Common myeloid progenitor, CD34-positive (primary cell): ENCODE measurements around the gene PRM3.

Experiments used
- CTCF ChIA-PET: fragments of 350-600 bp; sonication (Branson Sonifier 250); formaldehyde crosslinking; loops from one replicate; lab custom pipeline; 2021; ENCODE audit warnings: antibody characterized with exemption; lab: Charles Lee
- POLR2A ChIA-PET: fragments of 350-600 bp; sonication (Branson Sonifier 250); formaldehyde crosslinking; loops from one replicate; lab custom pipeline; 2021; ENCODE audit warnings: antibody characterized with exemption; lab: Charles Lee
- DNase-seq, 3 donors: peaks; one replicate each; pipeline versions ENCODE4 v3.0.0 to v3.0.0-alpha.2; 2013
- H3K27ac ChIP-seq, 2 experiments: 1 replicate in 1 of 2; 2 replicates in 1 of 2; pipeline ENCODE4 v1.7.0; 2013; ENCODE audit warnings: inconsistent platforms in 2 of 2, low read length in 2 of 2, mild to moderate bottlenecking in 2 of 2, low read depth in 1 of 2, moderate library complexity in 1 of 2; ENCODE audit not compliant: severe bottlenecking in 2 of 2, insufficient read depth in 1 of 2, poor library complexity in 1 of 2
- H3K27me3 ChIP-seq, 5 experiments: replicated peaks in 2 of 5; 1 replicate in 3 of 5; 2 replicates in 2 of 5; pipeline versions ENCODE4 v1.6.1 to v1.7.0; 2013; ENCODE audit warnings: low read length in 4 of 5, mild to moderate bottlenecking in 2 of 5, moderate library complexity in 2 of 5, inconsistent platforms in 1 of 5; ENCODE audit not compliant: insufficient read depth in 5 of 5, control insufficient read depth in 4 of 5
- H3K36me3 ChIP-seq, 4 experiments: 1 replicate in 2 of 4; 2 replicates in 2 of 4; pipeline versions ENCODE4 v1.6.1 to v1.7.0; 2013; ENCODE audit warnings: low read length in 3 of 4, control low read depth in 1 of 4, mild to moderate bottlenecking in 1 of 4; ENCODE audit not compliant: control insufficient read depth in 4 of 4, insufficient read depth in 4 of 4
- H3K4me1 ChIP-seq, 4 experiments: 1 replicate in 3 of 4; 2 replicates in 1 of 4; pipeline versions ENCODE4 v1.6.1 to v1.7.1; 2013; ENCODE audit warnings: low read length in 3 of 4, mild to moderate bottlenecking in 3 of 4, control low read depth in 1 of 4, inconsistent platforms in 1 of 4, moderate library complexity in 1 of 4; ENCODE audit not compliant: control insufficient read depth in 4 of 4, insufficient read depth in 4 of 4; ENCODE audit errors: control extremely low read depth in 1 of 4
- H3K4me3 ChIP-seq, 7 experiments: 1 replicate in 4 of 7; 2 replicates in 3 of 7; pipeline versions ENCODE4 v1.5.1 to v1.7.0; 2013; ENCODE audit warnings: mild to moderate bottlenecking in 7 of 7, low read length in 6 of 7, moderate library complexity in 6 of 7, inconsistent platforms in 2 of 7, low read depth in 2 of 7, control low read depth in 1 of 7; ENCODE audit not compliant: insufficient read depth in 4 of 7, control insufficient read depth in 1 of 7; ENCODE audit errors: extremely low read depth in 1 of 7
- H3K9me3 ChIP-seq, 5 experiments: 1 replicate in 4 of 5; 2 replicates in 1 of 5; pipeline versions ENCODE4 v1.6.1 to v1.7.1; 2013; ENCODE audit warnings: low read length in 4 of 5, mild to moderate bottlenecking in 2 of 5, inconsistent platforms in 1 of 5, low read depth in 1 of 5, moderate library complexity in 1 of 5; ENCODE audit not compliant: control insufficient read depth in 4 of 5, insufficient read depth in 2 of 5; ENCODE audit errors: control extremely low read depth in 1 of 5
- WGBS: methylation state at CpG from one replicate; pipeline ENCODE4 v1.1.5; 2013; ENCODE audit not compliant: insufficient coverage; 5-methylcytosine and 5-hydroxymethylcytosine counted together

PRM3 gene

GRCh38 chr16:11274964-11275363, 1.5 kb upstream of the PRM3 start:
- H3K4me1 ChIP-seq = peaks cover 5 to 12% (median 10%) of the 10 kb centered on the region in 4 experiments
- ChIA-PET CTCF (interaction anchor here (0.9 kb wide), 1 partner anchor 9 kb away, joined by 4 read pairs; no protein-coding TSS in a partner anchor), POLR2A (interaction anchor here (1.0 kb wide), 1 partner anchor 309 kb away, joined by 4 read pairs; no protein-coding TSS in a partner anchor)
- no peaks in the 10 kb centered on the region for H3K36me3 ChIP-seq
- WGBS = 98% methylated on average over 7 of the region's 7 CpGs
- no peak overlapping the region for H3K27ac ChIP-seq
- no peak overlapping the region for H3K4me3 ChIP-seq
- no peaks in the 10 kb centered on the region for H3K27me3 ChIP-seq
- no peaks in the 10 kb centered on the region for H3K9me3 ChIP-seq
- no peak for DNase-seq

DNA sequence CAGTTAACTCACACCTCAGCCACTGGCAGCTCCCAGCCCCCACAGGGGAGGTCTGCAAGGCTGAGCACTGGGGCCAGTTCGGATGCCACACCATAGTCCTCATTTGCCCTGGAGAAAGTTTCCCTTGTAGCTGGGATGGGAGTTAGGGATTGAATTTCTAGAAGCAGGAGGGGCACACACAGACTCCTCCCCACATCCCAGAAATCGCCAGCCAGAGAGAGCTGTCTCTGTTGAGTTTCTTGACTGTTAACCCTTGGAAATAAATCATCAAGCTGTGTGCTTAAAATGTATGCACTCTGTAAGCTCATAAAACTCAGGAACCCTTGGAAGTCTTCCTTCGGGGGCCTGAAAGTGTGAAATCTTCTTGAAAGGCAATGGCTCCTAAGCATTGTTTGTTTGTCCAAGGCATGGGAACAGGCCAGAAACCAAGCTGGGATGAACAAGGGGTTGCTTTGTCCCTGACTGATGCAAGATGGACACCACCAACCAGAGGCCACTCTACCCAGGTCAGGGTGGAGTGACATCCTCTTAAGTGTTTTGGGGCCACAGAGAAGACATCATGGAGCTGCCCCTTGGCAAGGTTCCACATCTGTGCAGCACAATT, 394 bp upstream of the PRM3 start:
- 93% methylated on average over 1 of the region's 3 CpGs for WGBS
- Histone ChIP-seq H3K27ac (no peak overlapping the region), H3K4me1 (peaks cover 0 to 2% (median 1%) of the 10 kb centered on the region in 4 experiments), H3K4me3 (no peak overlapping the region), H3K36me3 (no peaks in the 10 kb centered on the region), H3K27me3 (no peaks in the 10 kb centered on the region), H3K9me3 (no peaks in the 10 kb centered on the region)
- CTCF ChIA-PET = interaction anchor here (0.7 to 2.3 kb wide), 5 partner anchors 11 to 1457 kb away, joined by 3 to 13 read pairs (median 3); no protein-coding TSS in a partner anchor
- POLR2A ChIA-PET = interaction anchor here (0.6 to 1.0 kb wide), 5 partner anchors 10 to 308 kb away, joined by 3 to 4 read pairs (median 3); partner anchors contain the start of gene SOCS1
- DNase-seq = no peak

DNA sequence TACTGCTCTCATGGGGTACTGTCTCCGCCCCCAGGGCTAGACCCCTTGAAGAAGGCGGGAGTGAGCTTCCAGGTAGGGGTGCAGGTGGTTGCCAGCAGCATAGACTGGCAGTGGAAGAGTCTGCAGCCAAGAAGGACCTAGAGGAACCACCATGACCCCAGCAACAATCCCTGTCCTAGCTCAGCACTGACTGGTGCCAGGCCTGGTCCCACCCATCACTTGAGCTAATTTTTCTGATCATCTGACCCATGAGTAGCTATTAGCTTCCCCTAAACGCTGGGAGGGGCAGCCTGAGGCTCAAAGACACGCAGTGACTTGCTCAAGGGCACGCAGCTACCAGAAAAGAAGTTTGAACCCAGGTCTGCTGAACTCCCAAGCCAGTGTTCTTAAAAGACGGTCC, 945 bp downstream of the PRM3 start:
- Histone ChIP-seq H3K27ac (no peak overlapping the region), H3K36me3 (no peaks in the 10 kb centered on the region), H3K4me3 (no peak overlapping the region), H3K4me1 (no peaks in the 10 kb centered on the region), H3K27me3 (no peaks in the 10 kb centered on the region), H3K9me3 (no peaks in the 10 kb centered on the region)
- no peak for DNase-seq
- ChIA-PET CTCF (interaction anchor here (1.0 to 7.4 kb wide), 3 partner anchors 9 to 15 kb away, joined by 4 to 39 read pairs (median 13); partner anchors contain the start of gene SOCS1), POLR2A (no interaction called here)
- 92% methylated on average over 6 of the region's 6 CpGs for WGBS

DNA sequence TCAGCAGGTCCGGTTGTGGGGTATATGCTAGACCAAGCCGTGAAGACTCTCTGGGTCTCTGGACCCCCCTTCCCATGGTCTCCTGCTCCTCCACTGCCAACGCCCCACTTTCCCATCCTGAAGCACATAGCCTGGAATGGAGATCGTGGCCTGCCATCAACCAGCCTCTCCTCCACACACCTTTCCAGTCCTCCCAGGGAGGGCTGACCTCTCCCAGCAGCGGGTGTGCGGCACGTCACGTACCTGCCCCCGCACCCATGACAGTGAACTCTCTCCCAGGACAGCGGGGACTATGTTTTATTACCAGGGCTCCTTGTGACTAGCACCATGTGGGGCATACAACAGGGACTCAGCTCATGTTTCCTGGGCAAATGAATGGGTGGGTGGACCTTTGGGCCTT, 1.8 kb downstream of the PRM3 start:
- WGBS = 97% methylated on average over 10 of the region's 10 CpGs
- Histone ChIP-seq H3K4me1 (no peaks in the 10 kb centered on the region), H3K9me3 (no peaks in the 10 kb centered on the region), H3K27ac (no peak overlapping the region), H3K4me3 (no peak overlapping the region), H3K27me3 (no peaks in the 10 kb centered on the region), H3K36me3 (no peaks in the 10 kb centered on the region)
- no peak for DNase-seq
- POLR2A ChIA-PET = no interaction called here
- CTCF ChIA-PET = interaction anchor here (1.0 to 7.4 kb wide), 3 partner anchors 8 to 26 kb away, joined by 4 to 39 read pairs (median 4); partner anchors contain the start of gene SOCS1

DNA sequence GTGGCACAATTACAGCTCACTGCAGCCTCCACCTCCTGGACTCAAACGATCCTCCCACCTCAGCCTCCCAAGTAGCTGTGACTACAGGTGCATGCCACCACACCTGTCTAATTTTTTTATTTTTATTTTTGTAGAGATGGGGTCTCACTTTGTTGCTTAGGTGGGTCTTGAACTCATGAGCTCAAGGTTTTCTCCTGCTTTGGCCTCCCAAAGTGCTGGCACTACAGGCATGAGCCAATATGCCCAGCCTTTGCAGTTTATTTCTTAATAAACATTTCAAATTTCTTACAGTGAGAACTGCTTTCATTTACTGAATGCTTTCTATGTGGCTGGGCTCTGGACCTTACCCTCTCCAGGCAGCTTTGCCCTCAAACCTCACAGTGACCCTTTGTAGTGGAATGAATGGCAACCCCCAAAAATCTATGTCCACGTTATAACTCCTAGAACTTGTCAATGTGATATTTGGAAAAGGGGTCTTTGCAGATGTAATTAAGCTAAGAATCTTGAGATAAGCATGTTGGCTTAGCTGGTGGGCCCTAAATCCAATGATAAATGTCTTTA, 2.7 kb downstream of the PRM3 start:
- DNase-seq = no peak
- Histone ChIP-seq H3K27me3 (no peaks in the 10 kb centered on the region), H3K27ac (no peak overlapping the region), H3K4me3 (no peak overlapping the region), H3K36me3 (no peaks in the 10 kb centered on the region), H3K9me3 (no peaks in the 10 kb centered on the region), H3K4me1 (no peaks in the 10 kb centered on the region)
- POLR2A ChIA-PET = no interaction called here
- 100% methylated on average over 1 of the region's 2 CpGs for WGBS
- CTCF ChIA-PET = interaction anchor here (1.0 to 7.4 kb wide), 5 partner anchors 13 to 100 kb away, joined by 3 to 39 read pairs (median 4); partner anchors contain the start of gene SOCS1

DNA sequence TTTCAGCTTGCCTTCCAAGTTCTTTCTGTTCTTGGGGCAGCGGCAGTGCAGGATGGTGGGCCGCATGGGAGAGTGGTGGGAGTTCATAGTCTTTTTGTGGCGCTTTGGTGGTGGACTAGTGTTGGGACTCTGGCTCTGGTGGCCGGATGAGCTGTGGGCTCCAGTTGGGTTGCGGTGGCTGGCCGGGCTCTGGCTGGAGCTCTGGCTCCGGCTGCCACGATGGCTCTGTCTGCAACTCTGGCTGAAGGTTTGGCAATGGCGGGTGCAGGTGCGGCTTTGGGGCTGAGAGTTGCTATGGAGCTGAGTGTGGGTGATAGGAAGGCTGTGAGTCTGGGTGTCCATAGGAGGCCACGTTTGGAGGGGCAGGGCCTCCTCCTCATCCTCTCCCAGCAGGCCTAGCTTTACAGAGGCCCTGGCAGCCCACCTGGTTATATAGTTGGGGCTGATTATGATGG, 4.5 kb downstream of the PRM3 start, which contains the start of gene TNP2:
Gene TNP2, minus strand, starts transcription at position 405 of the 455 bp plus-strand sequence. Its CDS starts 63 bp downstream, at position 342.
- POLR2A ChIA-PET = no interaction called here
- Histone ChIP-seq H3K27me3 (no peaks in the 10 kb centered on the region), H3K36me3 (no peaks in the 10 kb centered on the region), H3K27ac (no peak within 1 kb of the TSS), H3K4me1 (peaks cover 0 to 5% (median 4%) of the 10 kb centered on the region in 4 experiments), H3K9me3 (no peaks in the 10 kb centered on the region), H3K4me3 (no peak within 1 kb of the TSS)
- DNase-seq = no peak
- 100% methylated on average over 5 of the region's 11 CpGs for WGBS
- CTCF ChIA-PET = interaction anchor here (0.6 to 7.4 kb wide), 5 partner anchors 11 to 29 kb away, joined by 3 to 39 read pairs (median 8); partner anchors contain the start of gene SOCS1

- WGBS = 96% methylated on average over 6 of the region's 7 CpGs
- POLR2A ChIA-PET = no interaction called here
- H3K4me1 ChIP-seq = peaks cover 0 to 16% (median 9%) of the 10 kb centered on the region in 4 experiments
- CTCF ChIA-PET = no interaction called here
- H3K4me3 ChIP-seq = no peak overlapping the region
- no peak for DNase-seq
- no peak overlapping the region for H3K27ac ChIP-seq
- no peaks in the 10 kb centered on the region for H3K9me3 ChIP-seq
- no peaks in the 10 kb centered on the region for H3K36me3 ChIP-seq
- H3K27me3 ChIP-seq = no peaks in the 10 kb centered on the region
Measured at GRCh38 chr16:11265124-11265523, 8.3 kb downstream of the PRM3 start.
